Suprapubic skin (tissue), 3 donors: ENCODE results near the gene HOXB6.

Experiments used
- CTCF ChIP-seq, 2 donors: fragments of 200-600 bp in 1 of 2; fragments of 450-650 bp in 1 of 2; sonication (generic) in 1 of 2; IDR thresholded peaks; one replicate each; pipeline ENCODE4 v1.5.1; 2016 to 2019; ENCODE audit warnings: antibody characterized with exemption in 2 of 2, mild to moderate bottlenecking in 1 of 2, moderate library complexity in 1 of 2
- POLR2A ChIP-seq, 2 donors: fragments of 450-650 bp; IDR thresholded peaks; one replicate each; pipeline ENCODE4 v1.6.1; 2017; ENCODE audit warnings: antibody characterized with exemption in 2 of 2, mild to moderate bottlenecking in 2 of 2, moderate library complexity in 2 of 2

GRCh38 chr17:48592057-48592514 is 12.7 kb downstream of the HOXB6 start:
- TF ChIP-seq CTCF (IDR thresholded peaks at IDR 0.05) (no peak), POLR2A (IDR thresholded peaks at IDR 0.05) (no peak)
